NK-92 treated with Interleukin-12 subunit alpha and Interleukin-12 subunit beta, amount 100 ng/mL, for 24 hours (cell line): ENCODE data around the gene ATP6V1G2.
"Not testable (repeated sequence)": the region's sequence is repeated elsewhere in the genome, so short reads cannot be mapped to it uniquely, and the experiment has no call there.

Source experiments
- DNase-seq: peaks from one replicate; lab custom pipeline; 2025; lab: John Stamatoyannopoulos, UW

The ATP6V1G2 gene

GRCh38 chr6:31529329-31530150, 16.9 kb downstream of the ATP6V1G2 start:
- DNase-seq = no peak

- no peak for DNase-seq
Measured at GRCh38 chr6:31528821-31529328, 17.5 kb downstream of the ATP6V1G2 start, which contains the start of gene MCCD1. MCCD1 (plus strand) TSS chr6:31528962; CDS start chr6:31529015, 53 bp downstream.

GRCh38 chr6:31528307-31528777, 18.1 kb downstream of the ATP6V1G2 start:
- no peak for DNase-seq

- DNase-seq = no peak
Measured at GRCh38 chr6:31525932-31526591, 20.3 kb downstream of the ATP6V1G2 start.

- no peak for DNase-seq
Measured at GRCh38 chr6:31525553-31525931, 20.9 kb downstream of the ATP6V1G2 start.

- no peak for DNase-seq
Measured at GRCh38 chr6:31521835-31522234, 24.6 kb downstream of the ATP6V1G2 start.

- DNase-seq = no peak
Measured at GRCh38 chr6:31513456-31514165, 32.8 kb downstream of the ATP6V1G2 start.

GRCh38 chr6:31510007-31510406, 36.4 kb downstream of the ATP6V1G2 start:
- no peak for DNase-seq

GRCh38 chr6:31509036-31509435, 37.4 kb downstream of the ATP6V1G2 start:
- not testable (repeated sequence) for DNase-seq

- DNase-seq = no peak
Measured at GRCh38 chr6:31502586-31502985, 43.8 kb downstream of the ATP6V1G2 start.

GRCh38 chr6:31499648-31500047, 46.8 kb downstream of the ATP6V1G2 start:
- DNase-seq = not testable (repeated sequence)

GRCh38 chr6:31498748-31499147, 47.7 kb downstream of the ATP6V1G2 start:
- DNase-seq = no peak

GRCh38 chr6:31497531-31498476, 48.6 kb downstream of the ATP6V1G2 start, which contains the start of gene MICB:
MICB (plus strand) TSS chr6:31498145; CDS start chr6:31498194, 49 bp downstream.
- DNase-seq = no peak

- not testable (repeated sequence) for DNase-seq
Measured at GRCh38 chr6:31496826-31497225, 49.6 kb downstream of the ATP6V1G2 start.

GRCh38 chr6:31495580-31495979, 50.8 kb downstream of the ATP6V1G2 start:
- DNase-seq = no peak
